Measurements from ENCODE around the gene DNAH14.

Gene DNAH14

GRCh38 chr1:225250432-225250831, 321.0 kb downstream of the DNAH14 start:
- no peaks in the 10 kb centered on the region for H3K27me3 ChIP-seq (ENCODE audit: insufficient read depth, low read depth, severe bottlenecking)
- no peaks in the 10 kb centered on the region for H3K36me3 ChIP-seq
- TF ChIP-seq CTCF (IDR thresholded peaks at IDR 0.05; ENCODE audit: low read depth, low read length), result no peak
- no peak overlapping the region for H3K4me3 ChIP-seq (ENCODE audit: low read depth, low read length)
- H3K9me3 ChIP-seq (ENCODE audit: severe bottlenecking), result no peaks in the 10 kb centered on the region
- no peak for DNase-seq
- no peak overlapping the region for H3K27ac ChIP-seq

GRCh38 chr1:225253173-225253572, 323.7 kb downstream of the DNAH14 start:
- DNase-seq, result no peak
- H3K4me3 ChIP-seq (ENCODE audit: low read depth, low read length), result no peak overlapping the region
- no peaks in the 10 kb centered on the region for H3K27me3 ChIP-seq (ENCODE audit: insufficient read depth, low read depth, severe bottlenecking)
- TF ChIP-seq CTCF (IDR thresholded peaks at IDR 0.05; ENCODE audit: low read depth, low read length), result no peak
- H3K36me3 ChIP-seq, result no peaks in the 10 kb centered on the region
- H3K9me3 ChIP-seq (ENCODE audit: severe bottlenecking), result no peaks in the 10 kb centered on the region
- no peak overlapping the region for H3K27ac ChIP-seq

- no peaks in the 10 kb centered on the region for H3K36me3 ChIP-seq
- no peaks in the 10 kb centered on the region for H3K9me3 ChIP-seq (ENCODE audit: severe bottlenecking)
- no peak for DNase-seq
- H3K27ac ChIP-seq, result no peak overlapping the region
- no peak for TF ChIP-seq CTCF (IDR thresholded peaks at IDR 0.05; ENCODE audit: low read depth, low read length)
- H3K27me3 ChIP-seq (ENCODE audit: insufficient read depth, low read depth, severe bottlenecking), result no peaks in the 10 kb centered on the region
- H3K4me3 ChIP-seq (ENCODE audit: low read depth, low read length), result no peak overlapping the region
Measured at GRCh38 chr1:225253784-225254183, 324.3 kb downstream of the DNAH14 start.

- no peak for DNase-seq
- TF ChIP-seq CTCF (IDR thresholded peaks at IDR 0.05; ENCODE audit: low read depth, low read length), result no peak
Measured at GRCh38 chr1:225254676-225255075, 325.2 kb downstream of the DNAH14 start.

GRCh38 chr1:225257081-225257480, 327.6 kb downstream of the DNAH14 start:
- no peak overlapping the region for H3K4me3 ChIP-seq (ENCODE audit: low read depth, low read length)
- no peak for DNase-seq
- no peak overlapping the region for H3K27ac ChIP-seq
- H3K27me3 ChIP-seq (ENCODE audit: insufficient read depth, low read depth, severe bottlenecking), result no peaks in the 10 kb centered on the region
- no peaks in the 10 kb centered on the region for H3K9me3 ChIP-seq (ENCODE audit: severe bottlenecking)
- H3K36me3 ChIP-seq, result no peaks in the 10 kb centered on the region
- no peak for TF ChIP-seq CTCF (IDR thresholded peaks at IDR 0.05; ENCODE audit: low read depth, low read length)

More at GRCh38 chr1:225254676-225255075, 325.2 kb downstream of the DNAH14 start:
- no peaks in the 10 kb centered on the region for H3K9me3 ChIP-seq (ENCODE audit: severe bottlenecking)
- H3K27me3 ChIP-seq (ENCODE audit: insufficient read depth, low read depth, severe bottlenecking), result no peaks in the 10 kb centered on the region
- H3K36me3 ChIP-seq, result no peaks in the 10 kb centered on the region
- H3K27ac ChIP-seq, result no peak overlapping the region
- H3K4me3 ChIP-seq (ENCODE audit: low read depth, low read length), result no peak overlapping the region

GRCh38 chr1:225258811-225259210, 329.3 kb downstream of the DNAH14 start:
- Histone ChIP-seq H3K4me3 (ENCODE audit: low read depth, low read length) (no peak overlapping the region), H3K27ac (no peak overlapping the region), H3K9me3 (ENCODE audit: severe bottlenecking) (no peaks in the 10 kb centered on the region), H3K27me3 (ENCODE audit: insufficient read depth, low read depth, severe bottlenecking) (no peaks in the 10 kb centered on the region), H3K36me3 (no peaks in the 10 kb centered on the region)
- no peak for DNase-seq
- no peak for TF ChIP-seq CTCF (IDR thresholded peaks at IDR 0.05; ENCODE audit: low read depth, low read length)
